GM12878 (cell line): Measurements from ENCODE around the gene PCDHGA2. TPM values are rescaled to one million over a fixed set of nuclear protein-coding genes. Genes with fewer than 3 reads are reported as not detected.

ENCODE experiments used
- BRCA1 ChIP-seq: IDR thresholded peaks from 2 replicates; pipeline ENCODE4 v1.6.1; 2011; ENCODE audit warnings: low read depth, low read length, improper control_type of control experiment
- CBX3 ChIP-seq: fragments of 200-600 bp; sonication (generic); IDR thresholded peaks from 2 replicates; pipeline ENCODE4 v1.6.1; 2016; ENCODE audit warnings: low read depth, borderline replicate concordance
- ESRRA ChIP-seq: IDR thresholded peaks from 2 replicates; pipeline ENCODE4 v1.6.1; 2012; ENCODE audit warnings: mild to moderate bottlenecking, low read length, improper control_type of control experiment
- HCFC1 ChIP-seq: fragments of 150-350 bp; IDR thresholded peaks from 2 replicates; pipeline ENCODE4 v1.6.1; 2014; ENCODE audit warnings: low read length
- HDAC6 ChIP-seq: fragments of 200-600 bp; sonication (generic); IDR thresholded peaks from one replicate; pipeline ENCODE4 v1.8.0; 2017; ENCODE audit warnings: antibody characterized with exemption; ENCODE audit not compliant: unreplicated experiment
- JUND ChIP-seq: IDR thresholded peaks from 2 replicates; pipeline ENCODE4 v1.6.1; 2012; ENCODE audit warnings: low read depth, mild to moderate bottlenecking, low read length, improper control_type of control experiment, moderate library complexity
- KLF5 ChIP-seq: fragments of 450-650 bp; IDR thresholded peaks from 2 replicates; pipeline ENCODE4 v1.6.1; 2014; ENCODE audit warnings: mild to moderate bottlenecking; ENCODE audit not compliant: partially characterized antibody
- MEF2A ChIP-seq: IDR thresholded peaks from 2 replicates; pipeline ENCODE4 v1.6.1; 2011; ENCODE audit warnings: low read depth, mild to moderate bottlenecking, low read length, moderate library complexity; ENCODE audit not compliant: insufficient read depth
- MYB ChIP-seq: fragments of 150-350 bp; IDR thresholded peaks from 2 replicates; pipeline ENCODE4 v1.6.1; 2014; ENCODE audit warnings: mild to moderate bottlenecking, low read depth, low read length, borderline replicate concordance
- NFYB ChIP-seq: IDR thresholded peaks from 2 replicates; pipeline ENCODE4 v1.6.1; 2011; ENCODE audit warnings: low read depth, mild to moderate bottlenecking, low read length, improper control_type of control experiment, moderate library complexity; ENCODE audit not compliant: insufficient read depth
- PKNOX1 ChIP-seq: fragments of 450-650 bp; IDR thresholded peaks from 2 replicates; pipeline ENCODE4 v1.6.1; 2016; ENCODE audit warnings: mild to moderate bottlenecking
- POLR2A ChIP-seq: IDR thresholded peaks from 2 replicates; pipeline ENCODE4 v1.6.1; 2011; ENCODE audit warnings: low read depth, mild to moderate bottlenecking, low read length
- RB1 ChIP-seq: fragments of 450-650 bp; formaldehyde crosslinking; IDR thresholded peaks from 2 replicates; pipeline ENCODE4 v1.6.1; 2017; ENCODE audit warnings: mild to moderate bottlenecking, borderline replicate concordance
- SP1 ChIP-seq: IDR thresholded peaks from one replicate; pipeline ENCODE4 v1.6.1; 2011; ENCODE audit warnings: low read depth, low read length
- TAF1 ChIP-seq: IDR thresholded peaks from 2 replicates; pipeline ENCODE4 v1.6.1; 2011; ENCODE audit warnings: mild to moderate bottlenecking, low read depth, low read length, borderline replicate concordance
- TCF12 ChIP-seq: IDR thresholded peaks from 2 replicates; pipeline ENCODE4 v1.6.1; 2011; ENCODE audit warnings: low read depth, mild to moderate bottlenecking, low read length
- USF2 ChIP-seq: IDR thresholded peaks from 2 replicates; pipeline ENCODE4 v1.6.1; 2011; ENCODE audit warnings: low read depth, low read length, improper control_type of control experiment, borderline replicate concordance
- YBX1 ChIP-seq: fragments of 450-650 bp; IDR thresholded peaks from 2 replicates; pipeline ENCODE4 v1.6.1; 2016; ENCODE audit warnings: antibody characterized with exemption
- ZNF274 ChIP-seq: IDR thresholded peaks from one replicate; pipeline ENCODE4 v1.8.0; 2011; ENCODE audit not compliant: insufficient read length, insufficient read depth
- ZNF622 ChIP-seq: fragments of 450-650 bp; IDR thresholded peaks from 2 replicates; pipeline ENCODE4 v1.6.1; 2017; ENCODE audit warnings: mild to moderate bottlenecking, inconsistent platforms
- ZNF687 ChIP-seq: fragments of 450-650 bp; IDR thresholded peaks from 2 replicates; pipeline ENCODE4 v1.6.1; 2017; ENCODE audit warnings: mild to moderate bottlenecking, moderate library complexity
- polyA plus RNA-seq, 11 experiments: library from polyadenylated mRNA; depleted of rRNA in 4 of 11; unstranded in 6 of 11; stranded (reverse) in 5 of 11; fragments of >200 nt; fragmentation: Nextera tagmentation in 4 of 11; fragmentation: Illumina TruSeq in 1 of 11; extraction: Ambion mirVana in 4 of 11; extraction: Trizol in 1 of 11; gene quantifications; 1 replicate in 1 of 11; 2 replicates in 10 of 11; pipeline versions ENCODE4 v1.2.1 to v1.2.3, GENCODE V29; 2011 to 2016; ENCODE audit warnings: inconsistent platforms in 2 of 11, missing spikeins in 2 of 11, low read depth in 1 of 11
- total RNA-seq, 4 experiments: library from RNA; depleted of rRNA in 3 of 4; stranded (reverse); fragments of >200 nt in 3 of 4; fragmentation: Illumina TruSeq in 1 of 4; extraction: Trizol in 1 of 4; gene quantifications; 2 replicates each; pipeline versions ENCODE4 v1.2.1 to v1.2.3, GENCODE V29; 2013 to 2021

Gene PCDHGA2
- total and polyA plus RNA-seq, 10 of the 15 experiments (the other 5 are each of a cell fraction or from before 2014, with no cell fraction given): 0.03 to 0.11 (median 0.05) TPM; not detected in 4

GRCh38 chr5:141320225-141321169, 18.1 kb upstream of the PCDHGA2 start, which contains the start of gene TAF7 (continued):
- TF ChIP-seq ZNF687 (peak; percentile 69), SP1 (peak; percentile 55), TAF1 (peak; percentile 92), BRCA1 (0 out of 2 replicates have a peak, but pooled peaks have one; percentile 33), KLF5 (peak; percentile 40), PKNOX1 (peak; percentile 99), MYB (no peak), ZNF622 (no peak), POLR2A (peak; percentile 99), JUND (no peak), MEF2A (0 out of 2 replicates have a peak, but pooled peaks have one; percentile 6), ESRRA (no peak), USF2 (no peak), TCF12 (0 out of 2 replicates have a peak, but pooled peaks have one; percentile 50), HDAC6 (no peak), NFYB (0 out of 2 replicates have a peak, but pooled peaks have one; percentile 3), ZNF274 (no peak), YBX1 (no peak), HCFC1 (peak; percentile 21; the same call in 1 of the 2 replicates), CBX3 (no peak), RB1 (no peak)
